ENCODE results near the gene RXRG.

- TF ChIP-seq EP300 (IDR thresholded peaks at IDR 0.05; ENCODE audit: borderline replicate concordance in 1 of 2, low read depth in 1 of 2, low read length in 1 of 2) (no peak), CTCF (IDR thresholded peaks at IDR 0.05) (no peak), CHD2 (IDR thresholded peaks at IDR 0.05; ENCODE audit: low read length, partially characterized antibody) (no peak)
- TF ChIP-seq, protein P1, sequence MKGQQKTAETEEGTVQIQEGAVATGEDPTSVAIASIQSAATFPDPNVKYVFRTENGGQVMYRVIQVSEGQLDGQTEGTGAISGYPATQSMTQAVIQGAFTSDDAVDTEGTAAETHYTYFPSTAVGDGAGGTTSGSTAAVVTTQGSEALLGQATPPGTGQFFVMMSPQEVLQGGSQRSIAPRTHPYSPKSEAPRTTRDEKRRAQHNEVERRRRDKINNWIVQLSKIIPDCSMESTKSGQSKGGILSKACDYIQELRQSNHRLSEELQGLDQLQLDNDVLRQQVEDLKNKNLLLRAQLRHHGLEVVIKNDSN (IDR thresholded peaks at IDR 0.05; ENCODE audit: borderline replicate concordance, low read depth) = no peak
Observed at GRCh38 chr1:165485716-165486115, 40.8 kb upstream of the RXRG start.
